ENCODE measurements around the gene CORO2B.

GRCh38 chr15:68597581-68597980 is 18.8 kb downstream of the CORO2B start:
- no peak for TF ChIP-seq POLR2A (IDR thresholded peaks at IDR 0.05; ENCODE audit: extremely low read depth, insufficient read length)
- no peak for TF ChIP-seq MAX (IDR thresholded peaks at IDR 0.05; ENCODE audit: low read depth, low read length)
